Eye (tissue), 1 donor: Measurements from ENCODE around the gene SPIN3.
"Not testable (repeated sequence)": the region's sequence is repeated elsewhere in the genome, so short reads cannot be mapped to it uniquely, and the experiment has no call there.

Source experiments
- DNase-seq: peaks from one replicate; pipeline ENCODE4 v3.0.0-alpha.2; 2015

SPIN3 gene

GRCh38 chrX:56995271-56995994, at the start of gene SPIN3:
TSS of gene SPIN3 (minus strand) at chrX:56995541. CDS start at chrX:56994947, 594 bp downstream.
- DNase-seq: peak; percentile 92

- DNase-seq: no peak
Measured at GRCh38 chrX:57044245-57044644, 48.9 kb upstream of the SPIN3 start.

GRCh38 chrX:57037265-57037664, 41.9 kb upstream of the SPIN3 start:
- DNase-seq: not testable (repeated sequence)

GRCh38 chrX:56994375-56995270, 718 bp downstream of the SPIN3 start:
- DNase-seq: no peak

GRCh38 chrX:56987741-56988140, 7.6 kb downstream of the SPIN3 start:
- DNase-seq: no peak

- no peak for DNase-seq
Measured at GRCh38 chrX:56986138-56986537, 9.2 kb downstream of the SPIN3 start.

- peak; percentile 48 for DNase-seq
Measured at GRCh38 chrX:56978172-56978571, 17.2 kb downstream of the SPIN3 start.

- DNase-seq: no peak
Measured at GRCh38 chrX:56975611-56976010, 19.7 kb downstream of the SPIN3 start.

- DNase-seq: no peak
Measured at GRCh38 chrX:56974408-56974807, 20.9 kb downstream of the SPIN3 start.

GRCh38 chrX:56969559-56969958, 25.8 kb downstream of the SPIN3 start:
- DNase-seq: no peak

- DNase-seq: no peak
Measured at GRCh38 chrX:56968980-56969379, 26.4 kb downstream of the SPIN3 start.

GRCh38 chrX:56963377-56963776, 32.0 kb downstream of the SPIN3 start:
- DNase-seq: no peak

- DNase-seq: no peak
Measured at GRCh38 chrX:56947699-56948098, 47.6 kb downstream of the SPIN3 start.

- DNase-seq: not testable (repeated sequence)
Measured at GRCh38 chrX:56946201-56946600, 49.1 kb downstream of the SPIN3 start.

- DNase-seq: not testable (repeated sequence)
Measured at GRCh38 chrX:56945226-56945625, 50.1 kb downstream of the SPIN3 start.

GRCh38 chrX:56943264-56943663, 52.1 kb downstream of the SPIN3 start:
- DNase-seq: no peak
